NCI-H2081 (cell line): ENCODE measurements around the gene ARHGEF38.
"Not testable (repeated sequence)": the region's sequence is repeated elsewhere in the genome, so short reads cannot be mapped to it uniquely, and the experiment has no call there.

ENCODE experiments used
- DNase-seq, 2 experiments: peaks; one replicate each; lab custom pipeline; 2025; lab: John Stamatoyannopoulos, UW

Gene ARHGEF38

GRCh38 chr4:105652286-105652888 is 100.0 kb downstream of the ARHGEF38 start:
- no peak for DNase-seq

- peak in 1 of 2 experiments; percentile 4 for DNase-seq
Observed at GRCh38 chr4:105657117-105657765, 104.8 kb downstream of the ARHGEF38 start.

GRCh38 chr4:105659190-105659589 is 106.8 kb downstream of the ARHGEF38 start:
- no peak for DNase-seq

GRCh38 chr4:105661028-105661427 is 108.6 kb downstream of the ARHGEF38 start:
- no peak for DNase-seq

- no peak for DNase-seq
Observed at GRCh38 chr4:105662935-105663675, 110.7 kb downstream of the ARHGEF38 start.

- DNase-seq, result peak; percentile 10 to 35
Observed at GRCh38 chr4:105666693-105667092, 114.3 kb downstream of the ARHGEF38 start.

- DNase-seq, result no peak
Observed at GRCh38 chr4:105670684-105671083, 118.3 kb downstream of the ARHGEF38 start.

- no peak for DNase-seq
Observed at GRCh38 chr4:105671301-105671700, 118.9 kb downstream of the ARHGEF38 start.

- no peak for DNase-seq
Observed at GRCh38 chr4:105674011-105674410, 121.6 kb downstream of the ARHGEF38 start.

- DNase-seq, result no peak
Observed at GRCh38 chr4:105677709-105678108, 125.3 kb downstream of the ARHGEF38 start.

GRCh38 chr4:105679186-105679585 is 126.8 kb downstream of the ARHGEF38 start:
- DNase-seq, result peak in 1 of 2 experiments; percentile 24

- no peak for DNase-seq
Observed at GRCh38 chr4:105683038-105683437, 130.6 kb downstream of the ARHGEF38 start.

- no peak for DNase-seq
Observed at GRCh38 chr4:105686571-105686970, 134.2 kb downstream of the ARHGEF38 start.

GRCh38 chr4:105694812-105695211 is 142.4 kb downstream of the ARHGEF38 start:
- DNase-seq, result not testable (repeated sequence)

GRCh38 chr4:105695832-105696231 is 143.4 kb downstream of the ARHGEF38 start:
- not testable (repeated sequence) for DNase-seq

GRCh38 chr4:105698607-105699006 is 146.2 kb downstream of the ARHGEF38 start:
- no peak for DNase-seq

- DNase-seq, result no peak
Observed at GRCh38 chr4:105707782-105708180, 155.4 kb downstream of the ARHGEF38 start.

GRCh38 chr4:105708181-105709080 is 156.0 kb downstream of the ARHGEF38 start, which contains the start of the genes GSTCD and INTS12:
Gene GSTCD (plus strand): TSS chr4:105708784. CDS start chr4:105717614, 8,830 bp downstream.
Gene INTS12 (minus strand): TSS chr4:105708689. CDS start chr4:105700005, 8,684 bp downstream.
- DNase-seq, result peak; percentile 85 to 91

GRCh38 chr4:105709081-105709450 is 156.6 kb downstream of the ARHGEF38 start:
- peak in 1 of 2 experiments; percentile 32 for DNase-seq

GRCh38 chr4:105710012-105710600 is 157.7 kb downstream of the ARHGEF38 start:
- DNase-seq, result no peak

GRCh38 chr4:105710678-105711077 is 158.3 kb downstream of the ARHGEF38 start:
- peak; percentile 3 to 64 for DNase-seq
